Activated B cell treated with CpG ODN at 0.5 μM for 24 hours (primary cell): ENCODE measurements around the gene TBX2. TPM values are rescaled to one million over a fixed set of nuclear protein-coding genes. Genes with fewer than 3 reads are reported as not detected.

ENCODE experiments used
- ATAC-seq: fragments of 200-7000 bp; cut with Tn5 transposase; one replicate; pipeline ENCODE4 v1.10.0; 2021; ENCODE audit warnings: low read depth, mild to moderate bottlenecking, moderate library complexity
- CTCF ChIA-PET: fragments of 350-600 bp; sonication (Branson Sonifier 250); formaldehyde crosslinking; loops from one replicate; lab custom pipeline; 2021; ENCODE audit warnings: antibody characterized with exemption; lab: Charles Lee
- POLR2A ChIA-PET: fragments of 350-600 bp; sonication (Branson Sonifier 250); formaldehyde crosslinking; loops from one replicate; lab custom pipeline; 2021; ENCODE audit warnings: antibody characterized with exemption; lab: Charles Lee
- DNase-seq: peaks from one replicate; pipeline ENCODE4 v3.0.0; 2022
- H3K27ac Mint-ChIP-seq: one replicate; pipeline ENCODE4 v1.8.0; 2020; ENCODE audit warnings: mixed read lengths
- H3K27me3 Mint-ChIP-seq: one replicate; pipeline ENCODE4 v1.8.0; 2021; ENCODE audit warnings: mixed read lengths
- H3K36me3 Mint-ChIP-seq: one replicate; pipeline ENCODE4 v1.8.0; 2021; ENCODE audit warnings: low read depth, mixed read lengths
- H3K4me1 Mint-ChIP-seq: one replicate; pipeline ENCODE4 v1.8.0; 2021; ENCODE audit warnings: mixed read lengths
- H3K4me3 Mint-ChIP-seq: one replicate; pipeline ENCODE4 v1.8.0; 2020; ENCODE audit warnings: mild to moderate bottlenecking, mixed read lengths
- H3K9me3 Mint-ChIP-seq: one replicate; pipeline ENCODE4 v1.8.0; 2020; ENCODE audit warnings: mixed read lengths
- intact Hi-C: fragments of 100-400 bp; cut with micrococcal nuclease; formaldehyde crosslinking; loops from one replicate; pipeline ENCODE4 v1.15.1; 2024
- total RNA-seq: library from RNA; stranded (reverse); gene quantifications from 2 replicates; pipeline ENCODE4 v1.2.3, GENCODE V29; 2022
- TF ChIP-seq, protein P1 (sequence below): fragments of 200-600 bp; IDR thresholded peaks from one replicate; pipeline ENCODE4 v1.8.0; 2022; ENCODE audit warnings: antibody characterized with exemption, mild to moderate bottlenecking

The TBX2 gene
- total RNA-seq, 1 donor from 2014 or later = not detected

DNA sequence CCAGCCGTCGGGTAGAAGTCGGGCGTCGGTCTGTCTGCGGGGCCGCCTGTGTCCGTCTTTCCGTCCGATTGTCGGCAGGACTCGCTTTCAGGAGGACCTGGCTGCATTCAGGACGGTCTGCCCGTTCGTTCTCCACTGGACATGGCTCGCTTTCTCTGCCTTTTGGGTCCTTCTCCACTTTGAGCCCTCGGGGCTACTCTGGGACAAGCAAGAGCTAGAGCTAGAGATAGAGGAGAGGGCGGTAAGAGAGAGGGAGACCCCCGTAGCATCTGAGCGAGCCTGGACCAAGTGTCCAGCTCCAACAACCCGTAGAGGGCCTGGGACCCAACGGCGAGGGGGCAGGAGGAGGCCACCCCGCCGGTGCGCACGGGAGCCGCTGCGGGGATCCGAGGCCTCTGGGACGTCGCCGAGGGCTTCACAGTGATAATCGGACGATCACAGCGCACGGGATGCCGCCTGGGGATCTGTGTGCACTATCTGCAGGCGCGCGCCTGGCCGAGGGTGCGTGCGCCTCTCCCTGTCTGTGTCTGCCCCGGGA lies 57.1 kb downstream of the TBX2 start:
- POLR2A ChIA-PET = no interaction called here
- no peak overlapping the region for H3K27ac Mint-ChIP-seq
- H3K4me3 Mint-ChIP-seq = peak overlapping the region; percentile 78
- H3K9me3 Mint-ChIP-seq = no peaks in the 10 kb centered on the region
- CTCF ChIA-PET = no interaction called here
- TF ChIP-seq, protein P1, sequence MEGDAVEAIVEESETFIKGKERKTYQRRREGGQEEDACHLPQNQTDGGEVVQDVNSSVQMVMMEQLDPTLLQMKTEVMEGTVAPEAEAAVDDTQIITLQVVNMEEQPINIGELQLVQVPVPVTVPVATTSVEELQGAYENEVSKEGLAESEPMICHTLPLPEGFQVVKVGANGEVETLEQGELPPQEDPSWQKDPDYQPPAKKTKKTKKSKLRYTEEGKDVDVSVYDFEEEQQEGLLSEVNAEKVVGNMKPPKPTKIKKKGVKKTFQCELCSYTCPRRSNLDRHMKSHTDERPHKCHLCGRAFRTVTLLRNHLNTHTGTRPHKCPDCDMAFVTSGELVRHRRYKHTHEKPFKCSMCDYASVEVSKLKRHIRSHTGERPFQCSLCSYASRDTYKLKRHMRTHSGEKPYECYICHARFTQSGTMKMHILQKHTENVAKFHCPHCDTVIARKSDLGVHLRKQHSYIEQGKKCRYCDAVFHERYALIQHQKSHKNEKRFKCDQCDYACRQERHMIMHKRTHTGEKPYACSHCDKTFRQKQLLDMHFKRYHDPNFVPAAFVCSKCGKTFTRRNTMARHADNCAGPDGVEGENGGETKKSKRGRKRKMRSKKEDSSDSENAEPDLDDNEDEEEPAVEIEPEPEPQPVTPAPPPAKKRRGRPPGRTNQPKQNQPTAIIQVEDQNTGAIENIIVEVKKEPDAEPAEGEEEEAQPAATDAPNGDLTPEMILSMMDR = no peak
- intact Hi-C loops = no loop called here
- H3K36me3 Mint-ChIP-seq = no peaks in the 10 kb centered on the region
- ATAC-seq (no peak), DNase-seq (no peak)
- H3K27me3 Mint-ChIP-seq = peaks cover 69% of the 10 kb centered on the region
- peaks cover 41% of the 10 kb centered on the region for H3K4me1 Mint-ChIP-seq

DNA sequence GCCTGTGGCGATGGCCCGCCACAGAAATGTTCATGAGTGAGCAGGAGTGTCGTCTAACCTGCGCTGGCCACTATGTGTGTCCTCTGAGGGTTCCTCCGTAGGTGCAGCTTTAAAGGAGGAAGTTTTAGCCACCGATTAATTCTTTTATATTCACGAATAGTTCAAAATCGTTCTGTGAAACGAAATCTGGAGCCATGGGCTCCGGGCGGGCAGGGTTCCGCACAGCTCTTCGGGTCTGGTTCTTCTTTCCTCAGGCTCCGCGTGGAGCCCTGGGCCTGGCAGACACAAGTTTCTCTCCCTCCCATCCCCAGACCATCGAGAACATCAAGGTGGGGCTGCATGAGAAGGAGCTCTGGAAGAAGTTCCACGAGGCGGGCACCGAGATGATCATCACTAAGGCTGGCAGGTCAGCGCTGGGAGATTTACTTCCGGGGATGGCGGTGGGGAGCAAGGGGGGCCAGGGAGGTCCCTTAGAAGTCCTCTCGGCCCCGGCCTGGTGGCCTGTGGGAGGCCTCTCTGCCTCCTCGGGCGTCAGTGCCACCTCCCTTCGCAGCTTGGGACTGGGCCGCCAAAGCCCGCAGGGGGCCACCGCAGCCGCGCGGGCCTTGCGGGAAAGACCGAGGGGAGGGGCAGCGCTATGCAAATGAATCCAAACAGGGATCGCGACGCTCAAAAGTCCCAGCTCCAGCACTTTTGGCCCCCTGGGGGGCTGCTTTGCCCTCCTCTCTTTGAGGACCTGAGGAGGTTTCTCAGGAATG lies 57.8 kb downstream of the TBX2 start:
- intact Hi-C loops = no loop called here
- Mint-ChIP-seq H3K9me3 (no peaks in the 10 kb centered on the region), H3K4me3 (peak overlapping the region; percentile 78), H3K27ac (no peak overlapping the region), H3K27me3 (peaks cover 72% of the 10 kb centered on the region), H3K4me1 (peaks cover 42% of the 10 kb centered on the region), H3K36me3 (no peaks in the 10 kb centered on the region)
- DNase-seq = no peak
- POLR2A ChIA-PET = no interaction called here
- ATAC-seq = no peak
- TF ChIP-seq, protein P1 = no peak
- CTCF ChIA-PET = no interaction called here

DNA sequence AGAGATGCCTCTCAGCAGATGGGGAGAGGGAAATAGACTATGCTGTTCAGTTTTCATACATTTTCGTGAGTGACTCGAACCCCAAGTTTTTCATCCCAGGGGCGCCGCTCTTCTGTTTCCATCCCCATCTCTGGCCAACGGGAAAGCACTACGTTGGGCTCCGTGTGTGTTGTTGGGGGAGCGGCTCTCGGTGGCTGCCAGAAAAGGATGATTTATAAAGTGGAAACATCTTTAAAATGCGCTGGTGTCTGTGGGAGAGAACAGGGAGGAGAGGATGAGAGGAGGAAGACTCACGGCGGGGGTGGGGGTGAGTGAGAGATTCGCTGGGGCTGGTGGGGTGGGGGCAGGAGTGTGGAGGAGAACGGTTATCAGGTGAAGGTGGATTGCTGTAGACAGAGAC lies 58.4 kb downstream of the TBX2 start:
- ATAC-seq (no peak), DNase-seq (no peak)
- H3K4me1 Mint-ChIP-seq = peaks cover 39% of the 10 kb centered on the region
- no peaks in the 10 kb centered on the region for H3K36me3 Mint-ChIP-seq
- H3K27ac Mint-ChIP-seq = no peak overlapping the region
- ChIA-PET CTCF (no interaction called here), POLR2A (no interaction called here)
- intact Hi-C loops = no loop called here
- TF ChIP-seq, protein P1 = no peak
- peaks cover 73% of the 10 kb centered on the region for H3K27me3 Mint-ChIP-seq
- H3K4me3 Mint-ChIP-seq = no peak overlapping the region
- H3K9me3 Mint-ChIP-seq = no peaks in the 10 kb centered on the region

- no peak overlapping the region for H3K27ac Mint-ChIP-seq
- H3K4me1 Mint-ChIP-seq = peaks cover 37% of the 10 kb centered on the region
- CTCF ChIA-PET = no interaction called here
- peaks cover 73% of the 10 kb centered on the region for H3K27me3 Mint-ChIP-seq
- DNase-seq (no peak), ATAC-seq (no peak)
- POLR2A ChIA-PET = no interaction called here
- no peak overlapping the region for H3K4me3 Mint-ChIP-seq
- TF ChIP-seq, protein P1 = no peak
- H3K9me3 Mint-ChIP-seq = no peaks in the 10 kb centered on the region
- no peaks in the 10 kb centered on the region for H3K36me3 Mint-ChIP-seq
- intact Hi-C loops = no loop called here
Measured at GRCh38 chr17:61458421-61459141, 58.9 kb downstream of the TBX2 start.

Other genes with a start within 250 kb of the TBX2 start
- not detected in 2 replicates for gene TBX4, start 52.6 kb downstream of the TBX2 start, total RNA-seq
- not detected in 2 replicates for gene NACA2, start 191.4 kb downstream of the TBX2 start, total RNA-seq